PFSK-1 (cell line): ENCODE measurements around the gene UNC5C.

Experiments
- FOXP2 ChIP-seq: optimal IDR thresholded peaks from 2 replicates; pipeline ENCODE3; 2011; ENCODE audit warnings: borderline replicate concordance, control low read depth, inconsistent platforms; ENCODE audit not compliant: insufficient read depth; ENCODE audit errors: extremely low read length, extremely low read depth
- POLR2AphosphoS5 ChIP-seq: IDR thresholded peaks from 2 replicates; pipeline ENCODE4 v1.6.1; 2012; ENCODE audit warnings: low read depth, mild to moderate bottlenecking, control low read depth, low read length, moderate library complexity
- REST ChIP-seq, 2 experiments: IDR thresholded peaks; 2 replicates each; pipeline versions ENCODE4 v1.6.1 to v1.8.0; 2011 to 2012; ENCODE audit warnings: low read depth in 2 of 2, low read length in 2 of 2, control low read depth in 1 of 2, inconsistent platforms in 1 of 2, mild to moderate bottlenecking in 1 of 2, moderate library complexity in 1 of 2; ENCODE audit not compliant: insufficient read depth in 1 of 2
- SIN3A ChIP-seq: IDR thresholded peaks from 2 replicates; pipeline ENCODE4 v1.6.1; 2012; ENCODE audit warnings: mild to moderate bottlenecking, low read length, moderate library complexity, borderline replicate concordance; ENCODE audit not compliant: insufficient read depth
- TAF1 ChIP-seq: IDR thresholded peaks from 2 replicates; pipeline ENCODE4 v1.6.1; 2012; ENCODE audit warnings: low read length, control low read depth, borderline replicate concordance; ENCODE audit not compliant: insufficient read depth

GRCh38 chr4:95466791-95467190 lies 82.0 kb downstream of the UNC5C start:
- no peak for TF ChIP-seq POLR2AphosphoS5
- TF ChIP-seq FOXP2, result no peak
- no peak for TF ChIP-seq REST (IDR thresholded peaks at IDR 0.05; ENCODE audit: insufficient read depth in 1 of 2, low read depth in 2 of 2, low read length in 2 of 2)
- TF ChIP-seq SIN3A, result no peak
- TF ChIP-seq TAF1, result no peak
